NCI-H146 treated with DMSO at 0.1 percent for 48 hours (cell line): Measurements from ENCODE around the gene HSPA12A.
"Not testable (repeated sequence)": the region's sequence is repeated elsewhere in the genome, so short reads cannot be mapped to it uniquely, and the experiment has no call there.

Experiments used
- DNase-seq: peaks from one replicate; lab custom pipeline; 2025; ENCODE audit not compliant: unreplicated experiment; lab: John Stamatoyannopoulos, UW

HSPA12A gene

GRCh38 chr10:116718058-116718457 is 24.3 kb downstream of the HSPA12A start:
- DNase-seq, result no peak

DNA sequence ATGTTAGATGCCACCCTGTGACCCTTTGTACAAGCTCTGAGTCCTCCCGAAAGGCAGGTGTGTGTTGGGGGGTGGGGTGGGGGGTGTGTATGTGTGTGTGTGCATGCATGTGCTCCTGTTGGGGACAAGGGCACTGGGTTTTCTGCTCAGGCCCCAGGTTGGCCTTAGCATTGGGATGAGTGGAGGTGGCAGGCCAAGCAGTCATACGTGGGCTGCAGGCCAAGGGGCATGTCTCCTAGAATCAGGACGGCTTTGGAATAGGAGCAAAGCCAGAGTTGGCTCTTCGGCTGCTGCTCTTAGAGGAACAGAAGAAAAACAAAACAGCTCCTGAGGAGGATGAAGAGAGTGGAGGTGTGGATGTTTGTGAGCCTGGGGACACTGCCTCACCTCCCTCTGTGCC is 26.0 kb downstream of the HSPA12A start:
- no peak for DNase-seq

DNA sequence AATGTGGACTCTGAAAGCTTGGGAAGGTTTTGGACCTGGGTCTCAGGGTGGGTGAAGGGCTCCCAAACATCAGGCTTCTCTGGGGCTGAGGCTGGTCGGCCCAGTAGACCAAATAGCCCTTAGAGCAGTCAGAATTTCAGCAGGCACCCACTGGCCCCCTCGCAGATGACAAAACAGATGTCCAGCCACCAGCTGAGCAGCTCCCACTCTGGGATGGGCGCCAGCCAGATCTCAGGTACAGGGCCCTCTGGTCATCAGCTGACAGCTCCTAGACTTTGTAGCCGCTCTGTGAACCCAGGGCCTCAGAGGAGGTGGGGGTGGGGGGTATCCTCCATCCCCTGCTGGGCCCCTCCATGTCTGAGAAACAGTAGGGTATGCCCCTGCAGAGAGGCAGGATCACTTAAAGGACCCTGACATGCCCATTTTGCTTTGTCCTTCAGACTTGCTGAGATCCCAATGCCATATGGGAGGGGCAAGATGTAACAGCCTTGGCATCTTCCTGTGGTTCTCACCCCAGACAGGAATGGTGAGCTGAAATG is 26.5 kb downstream of the HSPA12A start:
- no peak for DNase-seq

- no peak for DNase-seq
Measured at GRCh38 chr10:116715341-116715740, 27.0 kb downstream of the HSPA12A start.

DNA sequence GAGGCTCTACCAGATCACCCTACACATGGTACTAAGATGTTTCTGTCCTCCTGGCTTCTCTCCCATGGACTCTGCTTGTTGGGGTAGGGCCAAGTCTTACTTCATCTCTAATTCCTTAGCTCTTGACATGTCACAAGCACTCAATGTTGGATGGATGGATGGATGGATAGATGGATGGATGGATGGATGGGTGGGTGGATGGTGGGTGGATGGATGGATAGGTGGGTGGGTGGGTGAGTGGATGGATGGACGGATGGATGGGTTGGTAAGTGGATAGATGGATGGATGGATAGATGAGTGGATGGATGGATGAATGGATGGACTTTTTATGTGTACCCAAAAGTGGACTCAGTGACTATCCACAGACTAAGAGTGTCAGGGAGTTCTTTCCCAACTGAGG is 28.5 kb downstream of the HSPA12A start:
- no peak for DNase-seq

DNA sequence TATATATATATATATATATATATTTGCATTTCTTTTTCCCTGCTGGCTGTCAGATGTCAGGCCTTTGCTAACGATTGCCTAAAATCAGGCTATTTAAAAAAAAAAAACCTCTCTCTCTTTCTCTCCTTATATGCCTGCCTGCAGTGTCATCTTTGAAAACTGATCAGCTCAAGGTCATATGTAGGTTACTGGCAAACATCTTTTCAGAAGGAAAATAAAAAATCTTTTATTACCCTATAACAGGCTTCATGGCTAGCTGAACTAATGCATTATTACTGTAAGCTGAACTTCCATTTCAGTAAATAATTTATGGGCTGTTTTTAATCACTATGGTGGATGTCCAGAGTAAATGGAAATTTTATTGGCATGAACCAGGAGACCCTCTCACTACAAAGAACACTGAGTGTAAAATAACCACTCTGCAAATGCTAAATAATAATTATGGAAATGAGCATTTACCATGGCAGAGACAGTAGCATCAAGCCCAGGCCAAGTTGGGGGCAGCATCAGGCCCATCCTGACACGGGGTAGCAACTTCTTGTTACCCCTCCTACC is 29.3 kb downstream of the HSPA12A start:
- DNase-seq, result no peak

- DNase-seq, result no peak
Measured at GRCh38 chr10:116712519-116712918, 29.8 kb downstream of the HSPA12A start.

DNA sequence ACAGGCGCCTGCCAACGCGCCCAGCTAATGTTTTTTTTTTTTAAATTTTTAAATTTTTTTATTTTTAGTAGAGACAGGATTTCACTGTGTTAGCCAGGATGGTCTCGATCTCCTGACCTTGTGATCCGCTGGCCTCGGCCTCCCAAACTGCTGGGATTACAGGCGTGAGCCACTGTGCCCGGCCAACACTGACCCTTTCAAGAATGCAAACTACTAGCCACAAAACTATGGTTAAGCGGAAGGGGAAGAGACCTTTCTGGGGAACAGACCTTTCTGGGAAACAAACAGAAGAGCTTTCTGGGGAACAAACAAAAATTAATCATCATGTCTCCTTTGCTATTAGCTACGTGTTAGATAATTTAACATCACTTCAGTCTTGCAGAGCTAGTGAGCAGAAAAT is 30.6 kb downstream of the HSPA12A start:
- not testable (repeated sequence) for DNase-seq

DNA sequence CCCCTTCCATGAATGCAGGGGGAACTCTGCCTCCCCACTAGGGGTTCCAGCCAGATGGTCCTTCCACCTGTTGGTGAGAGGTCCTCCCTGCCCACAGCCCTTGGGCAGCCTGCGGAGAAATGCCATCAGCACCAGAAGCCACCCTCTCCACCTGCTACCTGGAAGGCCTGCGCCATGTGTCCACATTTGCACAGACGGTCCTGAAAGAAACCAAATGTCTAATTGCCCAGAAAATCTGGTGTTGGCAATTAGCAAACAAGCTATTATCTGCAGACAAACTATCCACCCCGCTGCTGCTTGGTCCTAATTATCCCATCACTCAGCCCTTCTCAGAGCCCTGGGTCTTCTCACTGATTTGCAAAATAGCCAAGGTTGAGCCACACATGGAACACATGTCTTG is 32.3 kb downstream of the HSPA12A start:
- peak; percentile 30 for DNase-seq

DNA sequence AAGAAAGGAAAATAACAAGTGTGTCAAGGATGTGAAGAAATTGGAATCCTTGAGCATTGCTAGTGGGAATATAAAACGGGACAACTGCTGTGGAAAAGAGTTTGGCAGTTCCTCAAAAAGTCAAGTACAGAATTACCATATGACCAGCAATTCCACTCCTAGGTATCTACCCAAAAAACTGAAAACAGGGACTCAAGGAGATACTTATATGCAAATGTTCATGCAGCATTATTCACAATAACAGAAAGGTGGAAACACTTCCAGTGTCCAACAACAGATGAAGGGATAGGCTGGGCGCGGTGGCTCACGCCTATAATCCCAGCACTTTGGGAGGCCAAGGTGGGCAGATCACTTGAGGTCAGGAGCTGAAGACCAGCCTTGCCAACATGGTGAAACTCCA is 33.5 kb downstream of the HSPA12A start:
- DNase-seq, result no peak

- no peak for DNase-seq
Measured at GRCh38 chr10:116708391-116708821, 34.0 kb downstream of the HSPA12A start.

- DNase-seq, result no peak
Measured at GRCh38 chr10:116707981-116708380, 34.4 kb downstream of the HSPA12A start.

DNA sequence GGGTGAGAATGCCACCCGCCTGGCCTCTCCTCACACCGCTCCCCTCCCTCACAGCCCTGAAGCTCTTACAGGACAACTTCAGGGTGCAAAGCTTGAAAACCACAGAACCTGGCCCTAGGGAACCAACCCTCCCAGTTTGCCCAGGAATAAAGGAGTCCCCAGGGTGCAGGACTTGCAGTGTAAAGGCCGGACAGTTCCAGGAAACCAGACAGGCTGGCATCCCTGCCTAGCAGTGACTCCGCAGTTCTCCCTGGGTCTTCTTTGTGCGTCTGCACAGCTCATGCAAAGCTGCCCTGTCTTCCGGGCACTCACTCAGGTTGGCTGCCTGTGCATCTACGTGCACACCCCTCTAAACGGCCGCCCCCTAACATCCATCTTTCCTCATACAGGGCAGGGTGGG is 36.1 kb downstream of the HSPA12A start:
- DNase-seq, result no peak

- DNase-seq, result no peak
Measured at GRCh38 chr10:116705498-116705897, 36.9 kb downstream of the HSPA12A start.

DNA sequence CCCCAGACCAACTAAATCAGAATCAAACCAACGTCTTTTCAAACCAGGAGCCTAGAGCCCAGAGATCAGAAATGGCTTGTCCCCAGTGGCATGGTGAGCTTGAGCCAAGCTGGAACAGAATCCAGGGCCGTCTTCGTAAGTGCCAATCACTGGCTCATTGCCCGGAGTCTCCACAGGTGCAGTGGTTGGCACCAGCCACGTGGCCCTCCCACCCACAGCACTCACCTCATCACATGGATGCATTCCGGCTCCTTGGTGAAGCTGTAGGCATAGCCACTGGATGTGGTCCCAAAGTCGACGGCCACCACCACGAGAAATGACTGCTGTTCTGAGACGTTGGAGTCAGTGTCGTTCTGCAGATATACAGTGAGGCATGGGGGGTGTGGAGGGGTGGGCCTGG is 37.4 kb downstream of the HSPA12A start:
- DNase-seq, result no peak

GRCh38 chr10:116702165-116702564 is 40.2 kb downstream of the HSPA12A start:
- DNase-seq, result no peak

DNA sequence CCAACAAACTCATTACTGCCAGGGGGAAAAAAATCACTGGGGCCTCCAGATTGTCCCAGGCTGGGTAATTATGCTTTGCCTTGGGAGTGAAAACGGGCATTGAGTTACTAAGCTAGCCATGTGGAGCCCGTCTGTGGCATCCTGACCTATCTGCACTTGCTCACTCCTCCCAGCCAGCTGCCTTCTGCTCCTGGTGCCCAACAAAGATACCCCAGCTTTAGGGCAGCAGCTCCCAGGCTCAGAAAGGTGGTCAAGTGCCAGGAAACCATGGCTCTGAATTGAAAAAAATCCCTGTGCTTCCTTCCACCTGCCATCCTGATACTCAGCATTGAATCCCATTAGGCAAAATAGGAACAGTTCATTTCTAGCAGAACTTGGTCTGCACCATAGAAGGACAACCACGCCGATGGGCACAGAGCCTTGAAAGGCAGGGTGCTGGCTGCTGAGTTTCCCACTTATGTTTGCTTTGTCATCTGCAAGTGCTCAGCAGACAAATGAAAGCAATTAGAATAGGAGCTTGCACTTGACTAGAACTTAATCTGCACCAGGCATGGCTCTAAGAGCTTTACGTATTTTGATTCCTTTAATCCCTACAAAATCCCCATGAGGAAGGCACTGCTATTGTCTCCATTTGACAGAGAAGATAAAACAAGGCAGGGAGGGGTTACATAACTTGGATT is 42.8 kb downstream of the HSPA12A start:
- DNase-seq, result no peak

DNA sequence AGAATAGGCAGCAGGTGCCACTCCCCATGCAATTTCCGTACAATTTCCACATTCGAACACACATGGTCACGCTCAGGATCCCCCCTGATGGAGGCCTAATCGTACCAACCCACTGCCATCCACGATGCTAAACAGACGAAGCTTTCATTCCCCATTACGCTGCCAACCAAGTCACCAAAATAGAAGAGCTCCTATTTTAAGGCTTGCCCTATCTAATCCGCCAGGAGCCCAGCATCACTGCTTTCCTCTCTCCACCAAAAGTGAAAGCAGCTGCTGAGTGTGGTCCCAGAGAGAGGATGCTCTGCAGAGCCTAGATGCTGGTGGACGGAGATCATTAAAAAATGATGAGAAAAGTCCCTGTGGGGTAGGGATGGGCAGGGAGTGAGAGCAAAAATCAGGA is 43.3 kb downstream of the HSPA12A start:
- DNase-seq, result no peak

DNA sequence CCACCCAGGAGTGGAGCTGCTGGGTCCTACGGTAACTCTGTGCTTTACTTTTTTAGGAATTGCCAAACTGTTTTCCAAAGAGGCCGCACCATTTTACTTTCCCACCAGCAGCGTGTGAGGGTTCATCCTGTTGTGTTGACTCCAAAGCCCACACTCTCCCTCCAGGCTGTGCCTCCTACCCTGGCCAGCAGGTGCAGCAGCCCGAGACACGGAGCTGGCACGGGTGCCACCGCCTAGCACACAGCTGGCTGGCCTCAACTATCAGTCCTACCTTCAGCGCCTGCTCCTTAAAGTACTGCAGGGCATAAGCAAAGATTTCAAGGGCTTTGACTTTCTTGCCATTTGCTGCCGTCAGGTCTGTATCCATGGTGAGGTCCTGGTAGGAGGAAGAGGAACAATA is 44.0 kb downstream of the HSPA12A start:
- no peak for DNase-seq

DNA sequence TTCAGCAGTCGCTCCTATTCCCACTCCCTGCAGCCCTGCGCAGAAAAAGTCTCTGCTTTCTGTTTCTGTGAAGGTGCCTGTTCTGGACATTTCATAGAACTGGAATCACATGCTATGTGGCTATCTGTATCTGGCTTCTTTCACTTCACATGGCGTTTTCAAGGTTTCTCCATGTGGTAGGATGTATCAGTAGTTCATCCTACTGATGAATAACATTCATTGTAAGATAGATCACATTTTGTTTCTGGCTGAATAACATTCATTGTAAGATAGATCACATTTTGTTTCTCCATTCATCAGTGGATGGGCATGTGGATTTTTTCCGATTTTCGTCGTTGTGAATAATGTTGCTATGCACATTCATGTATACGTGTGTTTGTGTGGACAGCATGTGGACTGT is 44.5 kb downstream of the HSPA12A start:
- no peak for DNase-seq

- DNase-seq, result no peak
Measured at GRCh38 chr10:116696919-116697318, 45.4 kb downstream of the HSPA12A start.

- no peak for DNase-seq
Measured at GRCh38 chr10:116694927-116695268, 47.5 kb downstream of the HSPA12A start.
